NCI-H1694 treated with DMSO at 0.1 percent for 48 hours (cell line): ENCODE data around the gene UHRF1.
"Not testable (repeated sequence)": the region's sequence is repeated elsewhere in the genome, so short reads cannot be mapped to it uniquely, and the experiment has no call there.

ENCODE experiments used
- DNase-seq: peaks from one replicate; lab custom pipeline; 2025; lab: John Stamatoyannopoulos, UW

The UHRF1 gene

GRCh38 chr19:4937060-4937459, 27.8 kb downstream of the UHRF1 start:
- DNase-seq: no peak

- not testable (repeated sequence) for DNase-seq
Measured at GRCh38 chr19:4938461-4938860, 29.2 kb downstream of the UHRF1 start.

DNA sequence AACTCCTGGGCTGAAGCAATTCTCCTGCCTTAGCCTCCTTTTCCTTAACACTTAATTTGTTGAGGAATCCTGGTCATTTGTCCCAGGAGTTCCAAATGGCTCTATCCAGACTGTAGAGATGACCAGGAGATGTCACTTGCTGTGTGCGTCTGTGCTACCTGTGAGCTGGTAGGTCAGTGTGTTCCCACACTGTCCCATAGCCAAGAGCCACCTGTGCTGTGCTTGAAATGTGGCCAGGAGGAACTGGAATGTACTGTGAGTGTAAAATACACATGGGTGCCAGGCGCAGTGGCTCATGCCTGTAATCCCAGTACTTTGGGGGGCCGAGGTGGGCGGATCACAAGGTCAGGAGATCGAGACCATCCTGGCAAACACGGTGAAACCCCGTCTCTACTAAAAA, 30.2 kb downstream of the UHRF1 start:
- DNase-seq: no peak

DNA sequence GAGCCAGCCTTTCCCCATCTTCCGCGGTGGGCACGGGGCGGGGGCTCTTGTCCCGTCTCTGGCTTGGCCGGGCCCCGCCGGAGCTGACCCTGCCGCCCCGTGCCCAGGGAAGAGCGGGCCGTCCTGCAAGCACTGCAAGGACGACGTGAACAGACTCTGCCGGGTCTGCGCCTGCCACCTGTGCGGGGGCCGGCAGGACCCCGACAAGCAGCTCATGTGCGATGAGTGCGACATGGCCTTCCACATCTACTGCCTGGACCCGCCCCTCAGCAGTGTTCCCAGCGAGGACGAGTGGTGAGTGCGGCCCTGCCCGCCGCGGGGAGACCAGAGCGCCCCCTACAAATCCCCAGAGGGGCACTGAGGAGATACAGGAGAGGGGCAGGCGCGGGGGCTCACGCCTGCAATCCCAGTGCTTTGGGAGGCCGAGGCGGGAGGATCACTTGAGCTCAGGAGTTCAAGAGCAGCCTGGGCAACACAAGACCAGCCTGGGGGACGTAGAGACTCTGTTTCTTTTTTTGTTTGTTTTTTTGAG, 32.4 kb downstream of the UHRF1 start:
- not testable (repeated sequence) for DNase-seq

DNA sequence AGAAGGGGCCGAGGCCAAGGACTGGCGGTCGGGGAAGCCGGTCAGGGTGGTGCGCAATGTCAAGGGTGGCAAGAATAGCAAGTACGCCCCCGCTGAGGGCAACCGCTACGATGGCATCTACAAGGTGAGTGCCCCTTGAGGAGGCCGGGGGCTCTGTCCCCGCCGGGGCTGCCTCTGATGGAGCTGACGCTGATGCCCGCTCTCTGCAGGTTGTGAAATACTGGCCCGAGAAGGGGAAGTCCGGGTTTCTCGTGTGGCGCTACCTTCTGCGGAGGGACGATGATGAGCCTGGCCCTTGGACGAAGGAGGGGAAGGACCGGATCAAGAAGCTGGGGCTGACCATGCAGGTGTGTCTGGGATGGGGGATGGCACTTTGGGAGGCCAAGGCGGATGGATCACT, 41.3 kb downstream of the UHRF1 start:
- not testable (repeated sequence) for DNase-seq

DNA sequence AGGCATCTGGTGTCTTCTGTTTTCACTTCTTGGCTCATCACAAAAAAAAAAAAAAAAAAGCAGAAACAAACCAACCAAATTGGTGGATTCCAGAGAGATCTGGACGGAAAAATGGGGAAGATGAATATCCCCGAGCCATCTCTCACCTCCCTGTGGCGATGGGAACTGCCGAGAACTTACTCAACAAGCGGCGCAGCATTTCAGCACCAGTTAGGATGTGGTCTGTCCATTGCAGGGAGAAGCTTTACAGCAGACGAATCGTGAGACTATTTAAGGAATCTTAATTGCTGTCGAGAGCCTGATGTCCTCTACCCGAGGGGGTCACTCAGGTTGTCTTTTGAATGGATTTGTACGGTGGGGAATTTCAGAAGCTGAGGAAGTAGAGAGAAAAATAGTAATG, 42.4 kb downstream of the UHRF1 start:
- DNase-seq: no peak

GRCh38 chr19:4952945-4953344, 43.6 kb downstream of the UHRF1 start:
- no peak for DNase-seq

DNA sequence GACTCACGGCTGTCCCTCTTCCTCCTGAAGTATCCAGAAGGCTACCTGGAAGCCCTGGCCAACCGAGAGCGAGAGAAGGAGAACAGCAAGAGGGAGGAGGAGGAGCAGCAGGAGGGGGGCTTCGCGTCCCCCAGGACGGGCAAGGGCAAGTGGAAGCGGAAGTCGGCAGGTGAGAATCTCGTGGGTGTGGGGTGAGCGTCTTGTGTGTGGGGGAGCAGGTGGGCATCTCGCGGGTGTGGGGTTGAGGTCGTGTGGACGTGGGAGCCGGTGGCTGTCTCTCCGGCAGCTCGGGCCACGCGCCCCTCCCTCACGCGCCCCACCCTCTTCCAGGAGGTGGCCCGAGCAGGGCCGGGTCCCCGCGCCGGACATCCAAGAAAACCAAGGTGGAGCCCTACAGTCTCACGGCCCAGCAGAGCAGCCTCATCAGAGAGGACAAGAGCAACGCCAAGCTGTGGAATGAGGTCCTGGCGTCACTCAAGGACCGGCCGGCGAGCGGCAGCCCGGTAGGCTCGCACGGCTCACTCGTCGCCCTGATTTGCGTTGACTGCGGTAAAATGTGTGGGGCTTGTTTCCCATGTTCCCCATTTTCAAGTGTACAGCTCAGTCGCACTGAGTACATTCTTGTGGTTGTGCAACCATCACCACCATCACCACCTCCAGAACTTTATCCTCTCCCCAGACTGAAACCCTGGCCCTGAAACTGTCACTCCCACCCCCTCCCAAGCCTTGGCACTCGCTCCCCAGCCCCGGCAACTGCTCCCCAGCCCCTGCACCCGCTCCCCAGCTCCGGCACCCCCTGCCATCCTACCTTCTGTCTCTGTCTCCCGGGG, 45.2 kb downstream of the UHRF1 start:
- DNase-seq: not testable (repeated sequence)

GRCh38 chr19:4955274-4955673, 46.0 kb downstream of the UHRF1 start:
- no peak for DNase-seq

DNA sequence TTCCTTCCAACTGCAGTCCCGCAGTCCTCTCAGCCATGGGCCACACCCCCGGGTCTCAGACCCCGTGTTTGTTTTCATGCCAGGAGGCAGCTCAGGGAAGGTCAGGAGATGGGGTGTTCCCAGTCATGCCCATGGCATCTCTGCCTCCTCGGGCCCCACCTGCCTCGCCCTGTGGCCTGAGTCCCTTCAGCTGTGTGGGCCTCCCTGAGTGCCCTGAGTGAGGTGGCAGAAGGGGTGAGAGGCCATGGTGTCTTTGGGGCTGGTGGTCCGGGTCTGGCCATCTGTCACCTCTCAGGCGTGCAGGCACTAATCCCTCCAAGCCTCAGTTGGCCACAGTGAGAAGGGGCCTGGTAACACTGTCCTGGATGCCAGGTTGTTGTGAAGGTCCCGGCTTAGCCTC, 48.7 kb downstream of the UHRF1 start:
- no peak for DNase-seq

GRCh38 chr19:4962085-4962619, 52.9 kb downstream of the UHRF1 start:
- no peak for DNase-seq

GRCh38 chr19:4965061-4965460, 55.8 kb downstream of the UHRF1 start:
- no peak for DNase-seq

DNA sequence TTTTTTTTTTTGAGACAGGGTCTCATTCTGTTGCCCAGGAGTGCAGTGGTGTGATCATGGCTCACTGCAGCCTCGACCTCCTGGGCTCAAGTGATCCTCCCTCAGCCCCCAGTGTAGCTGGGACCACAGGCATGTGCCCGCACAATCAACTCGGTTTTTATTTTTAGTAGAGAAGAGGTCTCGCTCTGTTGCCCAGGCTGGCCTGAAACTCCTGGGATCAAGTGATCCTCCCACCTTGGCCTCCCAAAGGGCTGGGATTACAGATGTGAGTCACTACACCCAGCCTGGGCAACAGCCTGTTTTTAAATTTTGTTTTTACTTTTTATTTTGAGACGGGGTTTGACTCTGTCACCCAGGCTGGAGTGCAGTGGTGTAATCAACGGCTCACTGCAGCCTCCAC, 57.3 kb downstream of the UHRF1 start:
- DNase-seq: no peak

- no peak for DNase-seq
Measured at GRCh38 chr19:4967738-4968461, 58.6 kb downstream of the UHRF1 start.

- DNase-seq: peak; percentile 77
Measured at GRCh38 chr19:4968462-4969291, 59.4 kb downstream of the UHRF1 start, which contains the start of gene KDM4B. Gene KDM4B (plus strand): TSS chr19:4969113. CDS start chr19:5032891, 63,778 bp downstream.

GRCh38 chr19:4969292-4969771, 60.0 kb downstream of the UHRF1 start:
- no peak for DNase-seq

DNA sequence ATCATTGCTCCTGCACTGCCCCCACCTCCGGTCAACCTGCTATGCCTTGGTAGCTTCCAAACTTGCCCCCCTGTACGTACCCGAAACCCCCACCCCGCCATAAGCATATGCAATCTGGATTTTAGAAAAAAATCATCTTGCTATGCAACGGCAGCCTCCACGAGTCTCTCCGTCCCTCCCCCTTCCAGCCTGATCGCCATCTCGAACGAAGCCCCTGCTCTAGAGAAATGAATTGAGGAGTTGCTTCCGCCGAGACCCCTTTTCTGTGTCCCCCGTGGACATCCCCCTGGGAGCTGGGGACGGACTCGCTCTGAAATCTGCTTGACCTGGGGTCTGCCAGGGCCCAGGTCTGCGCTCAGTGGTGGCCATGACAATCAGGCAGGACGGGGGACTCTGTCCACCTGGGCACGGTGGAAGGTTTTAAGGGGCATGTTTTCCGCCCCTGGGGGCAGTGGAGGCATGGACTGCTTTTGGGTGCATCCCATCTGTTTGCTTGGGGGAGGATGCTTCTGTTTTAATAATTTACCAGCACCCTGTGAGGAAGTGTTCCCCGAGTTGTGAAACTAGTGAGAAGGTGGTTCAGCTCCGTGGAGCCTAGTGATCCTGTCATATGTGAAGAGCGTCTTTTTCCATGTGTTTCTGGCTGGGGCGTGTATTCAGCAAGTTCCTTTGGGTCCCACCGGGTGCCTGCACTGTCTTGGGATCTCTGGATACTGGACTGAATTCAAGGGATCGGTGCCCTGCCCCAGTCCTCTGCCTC, 60.7 kb downstream of the UHRF1 start:
- no peak for DNase-seq

- no peak for DNase-seq
Measured at GRCh38 chr19:4970558-4971423, 61.5 kb downstream of the UHRF1 start.

GRCh38 chr19:4971424-4971793, 62.1 kb downstream of the UHRF1 start:
- no peak for DNase-seq
